DOHH2 (cell line): ENCODE measurements around the gene TOMM70.

Experiments
- H3F3A ChIP-seq: fragments of 200-600 bp; sonication (generic), shearing (Covaris generic); 2 replicates; pipeline ENCODE4 v1.6.0; 2016; ENCODE audit warnings: antibody characterized with exemption, mild to moderate bottlenecking; ENCODE audit not compliant: control insufficient read depth, insufficient read depth
- H3K27ac ChIP-seq: fragments of 200-600 bp; sonication (generic); 2 replicates; pipeline ENCODE4 v1.5.1; 2014; ENCODE audit warnings: low read depth, mild to moderate bottlenecking, low read length, moderate library complexity
- H3K27me3 ChIP-seq: fragments of 200-600 bp; sonication (generic); 2 replicates; pipeline ENCODE4 v1.6.1; 2014; ENCODE audit warnings: mild to moderate bottlenecking, low read length, mixed read lengths; ENCODE audit not compliant: control insufficient read depth
- H3K36me3 ChIP-seq: fragments of 200-600 bp; sonication (generic); 2 replicates; pipeline ENCODE4 v1.6.1; 2014; ENCODE audit warnings: mild to moderate bottlenecking, low read length, moderate library complexity, mixed read lengths; ENCODE audit not compliant: control insufficient read depth
- H3K4me1 ChIP-seq: fragments of 200-600 bp; sonication (generic); 2 replicates; pipeline ENCODE4 v1.6.1; 2014; ENCODE audit warnings: mild to moderate bottlenecking, low read length, mixed read lengths; ENCODE audit not compliant: control insufficient read depth
- H3K4me2 ChIP-seq: fragments of 200-600 bp; sonication (generic); 2 replicates; pipeline ENCODE4 v1.6.0; 2014; ENCODE audit warnings: mild to moderate bottlenecking, low read length, moderate library complexity
- H3K4me3 ChIP-seq: fragments of 200-600 bp; sonication (generic); 2 replicates; pipeline ENCODE4 v1.5.1; 2014; ENCODE audit warnings: mild to moderate bottlenecking, low read length, mixed read lengths
- H3K79me2 ChIP-seq: fragments of 200-600 bp; sonication (generic); 2 replicates; pipeline ENCODE4 v1.6.1; 2014; ENCODE audit warnings: mild to moderate bottlenecking, low read length, mixed read lengths; ENCODE audit not compliant: control insufficient read depth
- H3K9me2 ChIP-seq: fragments of 200-600 bp; sonication (generic); replicated peaks from 2 replicates; pipeline ENCODE4 v1.6.1; 2014; ENCODE audit warnings: mild to moderate bottlenecking, low read length, mixed read lengths; ENCODE audit not compliant: control insufficient read depth
- H3K9me3 ChIP-seq: fragments of 200-600 bp; sonication (generic); 2 replicates; pipeline ENCODE4 v1.6.1; 2014; ENCODE audit warnings: antibody characterized with exemption, low read length, mixed read lengths; ENCODE audit not compliant: control insufficient read depth, insufficient read depth
- H4K20me1 ChIP-seq: fragments of 200-600 bp; sonication (generic); 2 replicates; pipeline ENCODE4 v1.6.0; 2014; ENCODE audit warnings: low read depth, mild to moderate bottlenecking, antibody characterized with exemption, low read length, moderate library complexity; ENCODE audit not compliant: control insufficient read depth, insufficient read depth
- EZH2phosphoT487 ChIP-seq: fragments of 200-600 bp; sonication (generic); IDR thresholded peaks from 2 replicates; pipeline ENCODE4 v1.6.1; 2017; ENCODE audit warnings: borderline replicate concordance, mild to moderate bottlenecking, antibody characterized with exemption, low read length, moderate library complexity, mixed read lengths
- TF ChIP-seq, protein P1 (sequence below): fragments of 200-600 bp; sonication (generic); IDR thresholded peaks from one replicate; pipeline ENCODE4 v1.5.1; 2014; ENCODE audit warnings: antibody characterized with exemption, mild to moderate bottlenecking, low read depth, low read length; ENCODE audit not compliant: poor library complexity, severe bottlenecking

TOMM70 gene

DNA sequence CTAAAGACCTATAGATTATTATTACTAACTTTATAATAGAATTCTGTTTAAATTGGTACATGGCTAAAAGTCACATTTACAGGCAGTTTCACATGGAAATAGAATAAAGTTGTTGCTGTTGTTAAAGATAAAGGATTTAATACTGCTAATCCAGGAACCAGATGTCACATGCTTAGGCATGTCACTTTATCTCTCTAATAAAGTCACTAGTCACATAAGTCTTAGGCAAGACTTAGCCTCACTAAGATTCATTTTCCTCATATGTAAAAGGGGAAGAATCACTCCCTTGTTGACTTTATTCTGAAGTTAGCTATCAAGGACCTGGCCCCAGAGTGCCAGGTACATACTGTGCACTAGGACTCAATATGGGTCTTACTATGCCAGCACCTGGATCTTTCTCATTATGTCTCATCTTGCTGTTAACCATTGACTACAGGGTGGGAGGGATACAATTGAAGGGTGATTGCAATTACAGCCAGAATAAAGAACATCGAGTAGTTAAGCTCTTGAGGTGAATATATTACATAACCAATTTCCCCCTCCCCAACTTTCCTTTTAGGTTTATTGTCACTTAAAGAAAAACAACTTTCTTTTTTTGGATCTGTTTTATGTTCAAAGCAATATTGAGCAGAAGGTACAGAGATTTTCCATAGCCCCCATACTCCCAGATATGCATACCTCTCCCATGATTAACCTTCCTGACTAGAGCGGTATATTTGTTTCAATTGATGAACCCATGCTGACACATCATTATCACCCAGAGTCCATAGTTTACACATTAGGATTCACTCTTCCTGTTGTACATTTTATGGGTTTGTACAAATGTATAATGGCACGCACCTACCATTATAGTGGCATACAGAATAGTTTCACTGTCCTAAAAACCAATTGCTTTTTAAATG is 37.1 kb upstream of the TOMM70 start:
- no peak for TF ChIP-seq EZH2phosphoT487
- TF ChIP-seq, protein P1, sequence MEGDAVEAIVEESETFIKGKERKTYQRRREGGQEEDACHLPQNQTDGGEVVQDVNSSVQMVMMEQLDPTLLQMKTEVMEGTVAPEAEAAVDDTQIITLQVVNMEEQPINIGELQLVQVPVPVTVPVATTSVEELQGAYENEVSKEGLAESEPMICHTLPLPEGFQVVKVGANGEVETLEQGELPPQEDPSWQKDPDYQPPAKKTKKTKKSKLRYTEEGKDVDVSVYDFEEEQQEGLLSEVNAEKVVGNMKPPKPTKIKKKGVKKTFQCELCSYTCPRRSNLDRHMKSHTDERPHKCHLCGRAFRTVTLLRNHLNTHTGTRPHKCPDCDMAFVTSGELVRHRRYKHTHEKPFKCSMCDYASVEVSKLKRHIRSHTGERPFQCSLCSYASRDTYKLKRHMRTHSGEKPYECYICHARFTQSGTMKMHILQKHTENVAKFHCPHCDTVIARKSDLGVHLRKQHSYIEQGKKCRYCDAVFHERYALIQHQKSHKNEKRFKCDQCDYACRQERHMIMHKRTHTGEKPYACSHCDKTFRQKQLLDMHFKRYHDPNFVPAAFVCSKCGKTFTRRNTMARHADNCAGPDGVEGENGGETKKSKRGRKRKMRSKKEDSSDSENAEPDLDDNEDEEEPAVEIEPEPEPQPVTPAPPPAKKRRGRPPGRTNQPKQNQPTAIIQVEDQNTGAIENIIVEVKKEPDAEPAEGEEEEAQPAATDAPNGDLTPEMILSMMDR = no peak
- H3K36me3 ChIP-seq = no peaks in the 10 kb centered on the region

DNA sequence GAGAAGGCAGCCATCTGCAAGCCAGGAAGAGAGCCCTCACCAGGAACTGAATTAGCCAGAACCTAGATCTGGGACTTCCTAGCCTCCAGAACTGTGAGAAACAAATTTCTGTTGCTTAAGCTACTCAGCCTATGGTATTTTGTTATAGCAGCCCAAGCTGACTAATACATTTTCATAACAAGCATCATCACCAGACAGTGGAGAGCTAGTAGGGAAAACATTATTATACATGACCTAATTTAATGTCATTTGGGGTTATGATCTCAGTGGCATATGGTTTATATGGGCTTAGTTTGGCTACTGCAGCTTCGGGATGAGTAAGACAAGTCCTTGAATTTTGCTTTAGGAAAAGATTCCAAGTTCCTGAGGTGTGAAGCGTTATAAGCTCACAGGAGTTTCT is 36.1 kb upstream of the TOMM70 start:
- Histone ChIP-seq H3K27me3 (no peaks in the 10 kb centered on the region), H3K79me2 (no peaks in the 10 kb centered on the region), H3K27ac (no peak overlapping the region), H3K4me1 (no peaks in the 10 kb centered on the region), H3K9me3 (no peaks in the 10 kb centered on the region), H3K4me3 (no peak overlapping the region), H3F3A (no peaks in the 10 kb centered on the region), H3K9me2 (no peaks in the 10 kb centered on the region), H4K20me1 (no peaks in the 10 kb centered on the region), H3K4me2 (no peak overlapping the region), H3K36me3 (no peaks in the 10 kb centered on the region)
- no peak for TF ChIP-seq EZH2phosphoT487
- TF ChIP-seq, protein P1 = no peak

More for the DNA sequence above, 37.1 kb upstream of the TOMM70 start:
- Histone ChIP-seq H3F3A (no peaks in the 10 kb centered on the region), H3K9me3 (no peaks in the 10 kb centered on the region), H3K79me2 (no peaks in the 10 kb centered on the region), H3K27me3 (no peaks in the 10 kb centered on the region), H3K4me3 (no peak overlapping the region), H3K27ac (no peak overlapping the region), H3K4me2 (no peak overlapping the region), H3K4me1 (no peaks in the 10 kb centered on the region), H4K20me1 (no peaks in the 10 kb centered on the region), H3K9me2 (no peaks in the 10 kb centered on the region)

DNA sequence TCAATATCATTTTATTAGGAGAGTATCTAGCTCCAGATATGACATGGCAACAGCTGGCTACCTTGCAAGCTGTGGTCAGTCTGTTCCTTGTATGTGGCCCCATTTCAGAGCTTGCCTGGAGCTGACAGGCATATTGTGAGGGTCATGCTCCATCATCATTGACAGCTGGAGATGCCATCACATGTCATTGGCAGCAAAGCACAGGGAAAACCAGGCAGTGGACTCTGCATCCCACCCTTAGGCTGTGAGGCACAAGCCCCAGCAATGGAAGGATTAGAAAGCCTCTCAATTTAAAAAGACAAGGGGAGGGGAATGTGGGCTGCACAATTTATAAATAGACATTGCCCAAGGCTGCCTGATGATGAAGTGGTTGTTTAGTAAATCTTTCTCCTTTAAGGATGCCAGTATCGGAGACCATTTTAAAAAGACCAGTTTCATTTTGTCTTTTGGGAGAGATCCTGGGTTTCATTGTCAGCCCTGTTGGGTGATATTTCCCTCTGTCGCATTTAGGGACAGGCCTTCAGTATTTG is 28.4 kb upstream of the TOMM70 start:
- no peaks in the 10 kb centered on the region for H3K9me2 ChIP-seq
- no peak overlapping the region for H3K4me2 ChIP-seq
- no peak for TF ChIP-seq EZH2phosphoT487
- TF ChIP-seq, protein P1 = no peak
- no peaks in the 10 kb centered on the region for H3K27me3 ChIP-seq
- H3K4me3 ChIP-seq = no peak overlapping the region
- H3K79me2 ChIP-seq = no peaks in the 10 kb centered on the region
- H3F3A ChIP-seq = no peaks in the 10 kb centered on the region
- H3K4me1 ChIP-seq = no peaks in the 10 kb centered on the region
- no peaks in the 10 kb centered on the region for H3K9me3 ChIP-seq
- no peak overlapping the region for H3K27ac ChIP-seq
- H3K36me3 ChIP-seq = no peaks in the 10 kb centered on the region
- no peaks in the 10 kb centered on the region for H4K20me1 ChIP-seq
